ENCODE measurements around the gene ITPKA. TPM values are rescaled to one million over a fixed set of nuclear protein-coding genes. Genes with fewer than 3 reads are reported as not detected.

The ITPKA gene
- total RNA-seq, 1 donor from 2014 or later: 2.8 TPM

- DNase-seq (ENCODE audit: low read depth, low spot score): no peak
These were observed 17.7 kb downstream of the ITPKA start for GRCh38 chr15:41511331-41511898.

GRCh38 chr15:41511899-41512369 lies 18.3 kb downstream of the ITPKA start:
- no peak for DNase-seq (ENCODE audit: low read depth, low spot score)

DNA sequence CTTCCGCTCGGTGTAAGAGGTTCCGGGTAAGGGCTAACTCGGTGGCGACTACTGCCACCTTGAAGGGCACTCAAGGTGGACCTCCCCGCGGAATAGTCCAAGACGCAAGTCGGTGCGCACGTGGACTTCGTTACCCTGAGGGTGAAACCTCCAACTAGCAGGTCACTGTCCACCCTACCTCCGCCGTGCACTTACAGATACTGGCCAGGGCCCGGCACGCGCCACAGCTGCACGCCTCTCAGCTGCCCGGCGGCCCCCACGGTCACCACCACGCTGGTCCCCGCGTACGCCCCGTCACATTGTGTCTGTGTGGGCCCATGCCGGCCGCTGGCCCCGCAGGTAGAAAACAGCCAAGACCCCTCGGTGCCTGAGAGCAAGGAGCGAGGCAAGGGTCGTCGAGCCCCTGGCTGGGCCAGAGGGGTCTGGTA lies 18.9 kb downstream of the ITPKA start:
- no peak for DNase-seq (ENCODE audit: low read depth, low spot score)

- DNase-seq (ENCODE audit: low read depth, low spot score): no peak
These were observed 19.3 kb downstream of the ITPKA start for GRCh38 chr15:41512940-41513505.

GRCh38 chr15:41513506-41514227 lies 20.0 kb downstream of the ITPKA start, which contains the start of gene LTK:
TSS of gene LTK (minus strand) at chr15:41513827. CDS start at chr15:41513709, 118 bp downstream.
- no peak for DNase-seq (ENCODE audit: low read depth, low spot score)

- no peak for DNase-seq (ENCODE audit: low read depth, low spot score)
These were observed 24.3 kb downstream of the ITPKA start for GRCh38 chr15:41517895-41518449.

DNA sequence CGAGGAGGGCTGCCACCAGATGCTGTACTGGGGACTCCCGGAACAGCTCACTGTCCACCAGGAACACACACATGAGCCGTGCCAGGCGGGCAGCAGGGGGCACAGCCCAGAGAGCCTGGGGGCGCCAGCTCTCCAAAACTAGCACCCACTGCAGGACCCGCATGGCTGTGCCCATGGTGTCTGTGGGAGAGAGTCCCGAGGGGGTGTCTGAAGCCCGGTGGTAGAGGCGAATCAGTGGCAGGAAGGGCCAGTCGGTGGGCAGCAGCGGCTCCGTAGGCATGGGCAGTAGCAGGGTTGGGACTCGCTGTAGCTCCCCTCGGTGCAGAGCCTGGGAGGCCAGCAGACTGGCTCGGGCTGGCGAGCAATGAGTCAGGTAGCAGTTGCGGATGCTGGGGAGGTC lies 27.0 kb downstream of the ITPKA start:
- DNase-seq (ENCODE audit: low read depth, low spot score): no peak

DNA sequence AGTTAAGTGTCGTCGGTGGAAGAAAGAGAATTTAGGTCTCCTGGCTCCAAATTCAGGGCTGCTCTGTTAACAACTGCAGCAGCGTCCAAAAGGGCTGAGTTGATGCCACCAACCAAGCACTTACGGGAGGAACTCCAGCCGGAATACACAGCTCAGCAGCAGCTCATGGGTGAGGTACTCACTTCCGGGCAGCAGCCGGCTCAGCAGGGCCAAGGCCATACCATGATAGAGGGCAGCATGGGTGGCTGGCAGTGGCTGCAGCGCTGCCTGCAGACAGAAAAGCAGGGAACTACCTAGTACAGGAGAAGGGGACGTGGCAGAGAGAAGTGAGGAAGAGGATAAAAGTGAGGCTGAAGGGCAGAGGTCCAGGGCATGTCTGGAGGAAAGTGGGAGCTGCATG lies 27.9 kb downstream of the ITPKA start:
- no peak for DNase-seq (ENCODE audit: low read depth, low spot score)

DNA sequence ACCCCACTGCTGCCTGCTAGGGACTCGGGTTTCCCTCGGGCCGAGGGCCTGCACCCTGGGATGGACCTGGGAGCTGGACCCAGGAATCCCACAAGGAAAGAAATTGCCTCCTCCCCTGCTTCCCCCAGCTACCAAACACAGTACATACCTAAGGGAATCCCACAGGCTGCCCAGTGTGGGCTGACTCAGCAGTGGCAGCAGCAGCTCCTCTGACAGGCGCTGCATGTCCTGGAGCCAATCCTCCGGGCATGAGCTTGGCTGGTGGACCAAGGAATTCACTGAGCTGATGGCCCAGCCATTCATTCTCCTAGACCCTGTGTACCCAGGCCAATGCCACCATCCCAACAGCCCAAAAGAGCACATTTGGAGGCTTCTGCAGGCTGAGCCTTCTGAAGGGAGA lies 29.4 kb downstream of the ITPKA start:
- no peak for DNase-seq (ENCODE audit: low read depth, low spot score)

DNA sequence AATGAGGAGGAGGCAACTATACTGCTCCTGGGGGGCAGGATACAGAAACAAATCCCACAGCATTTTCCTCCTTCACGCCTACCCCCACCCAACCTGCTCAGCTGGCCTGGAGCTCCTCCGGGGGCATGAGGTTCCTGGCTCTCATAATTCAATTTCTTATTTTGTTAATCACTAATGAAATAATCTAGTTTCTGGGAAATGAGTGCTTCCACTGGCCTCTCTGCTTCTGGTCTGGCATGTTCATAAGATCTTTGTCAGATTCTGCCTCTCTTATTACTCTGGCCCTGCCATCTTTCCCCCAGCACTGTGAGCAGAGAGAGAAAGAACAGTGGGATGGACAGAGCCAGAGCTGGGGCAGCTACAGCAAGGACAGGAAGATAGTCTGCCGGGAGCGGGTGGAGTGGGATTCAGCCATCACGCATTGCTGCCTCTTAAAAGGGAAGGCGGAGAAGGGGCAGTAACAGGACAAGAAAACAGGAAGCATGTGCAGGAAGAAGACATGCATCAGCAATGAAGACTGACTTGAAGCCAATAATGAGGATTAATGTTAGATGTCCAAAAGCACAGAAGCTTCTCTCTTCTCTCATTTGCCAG lies 36.8 kb downstream of the ITPKA start:
- DNase-seq (ENCODE audit: low read depth, low spot score): no peak

GRCh38 chr15:41535544-41535943 lies 41.9 kb downstream of the ITPKA start:
- no peak for DNase-seq (ENCODE audit: low read depth, low spot score)

GRCh38 chr15:41536866-41537265 lies 43.2 kb downstream of the ITPKA start:
- no peak for DNase-seq (ENCODE audit: low read depth, low spot score)

DNA sequence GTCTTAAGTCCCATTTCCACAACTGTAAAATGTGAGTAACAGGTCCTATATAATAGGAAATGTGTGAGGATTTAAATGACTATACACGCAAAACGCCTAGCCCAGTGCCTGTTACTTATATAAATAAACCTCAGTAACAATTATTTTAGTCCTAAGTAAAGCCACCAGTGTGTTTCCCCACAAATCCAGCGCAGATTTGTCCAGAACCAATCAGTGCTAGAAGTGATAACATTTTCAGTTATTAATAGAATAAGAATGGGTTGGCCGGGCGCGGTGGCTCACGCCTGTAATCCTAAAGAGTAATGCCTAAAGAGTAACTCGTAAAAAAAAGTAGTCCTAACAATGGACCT lies 49.8 kb downstream of the ITPKA start:
- DNase-seq (ENCODE audit: low read depth, low spot score): no peak

- no peak for DNase-seq (ENCODE audit: low read depth, low spot score)
These were observed 51.0 kb downstream of the ITPKA start for GRCh38 chr15:41544650-41545015.

GRCh38 chr15:41545218-41545617 lies 51.5 kb downstream of the ITPKA start:
- DNase-seq (ENCODE audit: low read depth, low spot score): no peak

- DNase-seq (ENCODE audit: low read depth, low spot score): no peak
These were observed 53.4 kb downstream of the ITPKA start for GRCh38 chr15:41546851-41547786.

GRCh38 chr15:41550066-41550775 lies 56.5 kb downstream of the ITPKA start:
- DNase-seq (ENCODE audit: low read depth, low spot score): no peak

Measured in pulmonary artery endothelial cell (primary cell).